NT2/D1 (cell line): ENCODE measurements around the gene ZBTB43.

Experiments used
- DNase-seq: peaks from one replicate; pipeline ENCODE4 v3.0.0-alpha.2; 2011; ENCODE audit warnings: low read depth, low spot score
- H3K27me3 ChIP-seq: 2 replicates; pipeline ENCODE4 v1.6.0; 2011; ENCODE audit warnings: mild to moderate bottlenecking; ENCODE audit not compliant: insufficient read length, insufficient read depth
- H3K36me3 ChIP-seq: 2 replicates; pipeline ENCODE4 v1.6.1; 2011; ENCODE audit warnings: mild to moderate bottlenecking, low read length, mixed read lengths; ENCODE audit not compliant: insufficient read depth, insufficient read length
- H3K4me1 ChIP-seq: 2 replicates; pipeline ENCODE4 v1.5.1; 2011; ENCODE audit not compliant: insufficient read depth, insufficient read length
- H3K4me3 ChIP-seq: 2 replicates; pipeline ENCODE4 v1.5.1; 2011; ENCODE audit warnings: low read depth; ENCODE audit not compliant: insufficient read length
- H3K9ac ChIP-seq: 2 replicates; pipeline ENCODE4 v1.6.0; 2011; ENCODE audit warnings: low read depth; ENCODE audit not compliant: insufficient read length
- H3K9me3 ChIP-seq: 2 replicates; pipeline ENCODE4 v1.5.1; 2011; ENCODE audit warnings: mild to moderate bottlenecking, low read length; ENCODE audit not compliant: insufficient read depth
- SUZ12 ChIP-seq: IDR thresholded peaks from 2 replicates; pipeline ENCODE4 v1.6.1; 2011; ENCODE audit not compliant: insufficient read length, insufficient read depth; ENCODE audit errors: extremely low read depth
- YY1 ChIP-seq: IDR thresholded peaks from 2 replicates; pipeline ENCODE4 v1.6.1; 2011; ENCODE audit not compliant: insufficient read length, insufficient read depth
- ZNF274 ChIP-seq: IDR thresholded peaks from 2 replicates; pipeline ENCODE4 v1.6.1; 2011; ENCODE audit warnings: mild to moderate bottlenecking, low read depth, low read length

ZBTB43 gene

GRCh38 chr9:126861707-126862103 lies 56.9 kb downstream of the ZBTB43 start:
- no peak for DNase-seq
- peaks cover 25% of the 10 kb centered on the region for H3K36me3 ChIP-seq
- H3K9me3 ChIP-seq: no peaks in the 10 kb centered on the region
- TF ChIP-seq YY1 (no peak), ZNF274 (no peak), SUZ12 (no peak)
- peaks cover 6% of the 10 kb centered on the region for H3K27me3 ChIP-seq
- peak overlapping the region; percentile 82 for H3K9ac ChIP-seq
- H3K4me1 ChIP-seq: peaks cover 2% of the 10 kb centered on the region
- H3K4me3 ChIP-seq: peak overlapping the region; percentile 73

GRCh38 chr9:126862104-126862761 lies 57.4 kb downstream of the ZBTB43 start:
- TF ChIP-seq SUZ12 (no peak), ZNF274 (no peak)
- peaks cover 28% of the 10 kb centered on the region for H3K36me3 ChIP-seq
- DNase-seq: no peak
- H3K9me3 ChIP-seq: no peaks in the 10 kb centered on the region
- peak overlapping the region; percentile 73 for H3K4me3 ChIP-seq
- H3K27me3 ChIP-seq: peaks cover 6% of the 10 kb centered on the region
- peaks cover 2% of the 10 kb centered on the region for H3K4me1 ChIP-seq
- no peak overlapping the region for H3K9ac ChIP-seq

- Histone ChIP-seq H3K9me3 (no peaks in the 10 kb centered on the region), H3K36me3 (peaks cover 42% of the 10 kb centered on the region), H3K4me3 (no peak overlapping the region), H3K9ac (no peak overlapping the region), H3K4me1 (peaks cover 5% of the 10 kb centered on the region), H3K27me3 (no peaks in the 10 kb centered on the region)
- no peak for DNase-seq
- TF ChIP-seq YY1 (no peak), SUZ12 (no peak), ZNF274 (no peak)
Observed at GRCh38 chr9:126864771-126865170, 59.9 kb downstream of the ZBTB43 start.

- no peak for DNase-seq
- H3K27me3 ChIP-seq: no peaks in the 10 kb centered on the region
- H3K9me3 ChIP-seq: no peaks in the 10 kb centered on the region
- H3K4me1 ChIP-seq: peaks cover 4% of the 10 kb centered on the region
- TF ChIP-seq SUZ12 (no peak), ZNF274 (no peak), YY1 (no peak)
- peaks cover 35% of the 10 kb centered on the region for H3K36me3 ChIP-seq
- no peak overlapping the region for H3K4me3 ChIP-seq
- H3K9ac ChIP-seq: no peak overlapping the region
Observed at GRCh38 chr9:126869368-126869767, 64.5 kb downstream of the ZBTB43 start.

GRCh38 chr9:126872516-126872915 lies 67.7 kb downstream of the ZBTB43 start:
- H3K4me1 ChIP-seq: peaks cover 4% of the 10 kb centered on the region
- H3K9ac ChIP-seq: no peak overlapping the region
- no peaks in the 10 kb centered on the region for H3K9me3 ChIP-seq
- no peak for DNase-seq
- peaks cover 14% of the 10 kb centered on the region for H3K36me3 ChIP-seq
- TF ChIP-seq SUZ12 (no peak), YY1 (no peak), ZNF274 (no peak)
- no peaks in the 10 kb centered on the region for H3K27me3 ChIP-seq
- H3K4me3 ChIP-seq: no peak overlapping the region

GRCh38 chr9:126874546-126875314 lies 69.9 kb downstream of the ZBTB43 start:
- no peaks in the 10 kb centered on the region for H3K27me3 ChIP-seq
- peaks cover 9% of the 10 kb centered on the region for H3K36me3 ChIP-seq
- H3K4me1 ChIP-seq: no peaks in the 10 kb centered on the region
- no peak overlapping the region for H3K4me3 ChIP-seq
- DNase-seq: no peak
- H3K9me3 ChIP-seq: no peaks in the 10 kb centered on the region
- H3K9ac ChIP-seq: no peak overlapping the region
- no peak for TF ChIP-seq ZNF274
- TF ChIP-seq SUZ12: no peak
- TF ChIP-seq YY1: no peak

- Histone ChIP-seq H3K36me3 (peaks cover 19% of the 10 kb centered on the region), H3K4me3 (no peak overlapping the region), H3K9me3 (no peaks in the 10 kb centered on the region), H3K27me3 (no peaks in the 10 kb centered on the region), H3K4me1 (no peaks in the 10 kb centered on the region), H3K9ac (no peak overlapping the region)
- no peak for TF ChIP-seq YY1
- TF ChIP-seq SUZ12: no peak
- TF ChIP-seq ZNF274: no peak
- DNase-seq: no peak
Observed at GRCh38 chr9:126875756-126876510, 71.1 kb downstream of the ZBTB43 start.
